AG09319 (cell line): Measurements from ENCODE around the gene CCDC80.

ENCODE experiments used
- DNase-seq: peaks from one replicate; pipeline ENCODE4 v3.0.0-alpha.2; 2010; ENCODE audit warnings: low read depth; ENCODE audit errors: extremely low read depth
- TF ChIP-seq, protein P1 (sequence below): IDR thresholded peaks from 2 replicates; pipeline ENCODE4 v1.5.1; 2011; ENCODE audit warnings: low read depth, mild to moderate bottlenecking, inconsistent platforms, low read length, moderate library complexity

The CCDC80 gene

DNA sequence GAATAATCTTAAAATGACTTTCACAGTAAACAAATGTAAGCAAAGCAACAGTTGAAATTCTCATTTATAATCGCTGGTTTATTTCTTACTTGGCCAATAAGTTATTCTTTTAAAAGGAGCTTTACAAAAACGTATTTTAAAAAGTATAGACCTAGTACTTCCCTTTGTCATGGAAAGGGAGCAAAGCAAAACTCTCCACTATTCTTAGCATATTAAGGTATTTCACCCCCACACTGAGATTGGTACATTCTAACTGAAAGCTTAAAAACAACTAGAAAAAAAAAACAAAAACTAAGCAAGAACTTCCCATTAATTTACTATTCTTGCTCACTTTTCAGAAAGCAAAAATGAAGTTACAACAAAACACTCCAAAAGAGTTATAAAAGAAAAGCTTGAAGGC, 80.6 kb downstream of the CCDC80 start:
- DNase-seq: no peak
- TF ChIP-seq, protein P1, sequence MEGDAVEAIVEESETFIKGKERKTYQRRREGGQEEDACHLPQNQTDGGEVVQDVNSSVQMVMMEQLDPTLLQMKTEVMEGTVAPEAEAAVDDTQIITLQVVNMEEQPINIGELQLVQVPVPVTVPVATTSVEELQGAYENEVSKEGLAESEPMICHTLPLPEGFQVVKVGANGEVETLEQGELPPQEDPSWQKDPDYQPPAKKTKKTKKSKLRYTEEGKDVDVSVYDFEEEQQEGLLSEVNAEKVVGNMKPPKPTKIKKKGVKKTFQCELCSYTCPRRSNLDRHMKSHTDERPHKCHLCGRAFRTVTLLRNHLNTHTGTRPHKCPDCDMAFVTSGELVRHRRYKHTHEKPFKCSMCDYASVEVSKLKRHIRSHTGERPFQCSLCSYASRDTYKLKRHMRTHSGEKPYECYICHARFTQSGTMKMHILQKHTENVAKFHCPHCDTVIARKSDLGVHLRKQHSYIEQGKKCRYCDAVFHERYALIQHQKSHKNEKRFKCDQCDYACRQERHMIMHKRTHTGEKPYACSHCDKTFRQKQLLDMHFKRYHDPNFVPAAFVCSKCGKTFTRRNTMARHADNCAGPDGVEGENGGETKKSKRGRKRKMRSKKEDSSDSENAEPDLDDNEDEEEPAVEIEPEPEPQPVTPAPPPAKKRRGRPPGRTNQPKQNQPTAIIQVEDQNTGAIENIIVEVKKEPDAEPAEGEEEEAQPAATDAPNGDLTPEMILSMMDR: no peak

DNA sequence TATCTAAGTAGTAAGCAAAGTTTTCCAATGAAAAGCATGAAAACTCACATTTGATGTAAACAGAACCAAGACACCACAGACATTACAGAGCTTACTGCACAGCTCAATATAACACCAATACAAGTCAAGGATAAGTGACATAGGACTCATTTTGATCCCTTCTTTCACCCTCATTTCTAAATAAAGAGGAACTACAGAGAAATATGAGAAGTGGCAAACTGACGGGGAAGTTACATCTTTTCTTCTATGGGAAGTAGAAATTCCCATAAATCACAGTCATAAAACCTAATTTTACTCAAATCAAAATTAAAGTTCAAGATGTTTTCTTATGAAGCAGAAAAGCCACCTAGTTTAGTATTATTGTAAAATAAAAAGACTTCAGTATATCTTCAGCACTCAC, 83.0 kb downstream of the CCDC80 start:
- DNase-seq: no peak
- TF ChIP-seq, protein P1: no peak

DNA sequence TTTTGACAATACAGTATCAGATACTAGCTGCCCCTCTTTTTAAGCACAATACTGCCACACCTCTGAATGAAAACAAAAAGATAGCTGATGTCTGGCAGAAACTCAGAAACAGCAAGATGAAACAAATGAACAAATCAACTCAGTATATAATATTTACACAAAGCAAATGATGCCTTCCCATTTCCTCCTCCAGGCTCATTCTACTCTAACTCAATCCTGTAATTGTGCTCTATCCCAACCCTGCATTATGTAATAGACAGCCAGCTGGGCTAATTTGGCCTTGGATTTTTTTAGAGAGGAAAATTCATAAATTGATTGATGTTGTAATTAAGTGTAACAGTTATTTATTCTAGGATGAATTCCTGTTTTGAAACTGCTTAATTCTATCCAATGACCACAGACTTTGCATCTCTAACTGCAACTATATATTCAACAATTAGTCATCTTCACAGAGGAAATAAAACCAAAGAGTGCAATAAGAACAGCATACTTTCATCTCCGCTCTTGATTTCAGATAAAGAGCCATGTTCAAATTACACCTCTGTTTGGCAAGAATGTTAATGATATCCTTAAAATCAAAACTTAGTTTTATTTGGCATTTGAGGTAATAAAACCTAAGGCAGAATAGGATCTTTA, 85.3 kb downstream of the CCDC80 start:
- DNase-seq: peak; percentile 23
- TF ChIP-seq, protein P1: no peak

DNA sequence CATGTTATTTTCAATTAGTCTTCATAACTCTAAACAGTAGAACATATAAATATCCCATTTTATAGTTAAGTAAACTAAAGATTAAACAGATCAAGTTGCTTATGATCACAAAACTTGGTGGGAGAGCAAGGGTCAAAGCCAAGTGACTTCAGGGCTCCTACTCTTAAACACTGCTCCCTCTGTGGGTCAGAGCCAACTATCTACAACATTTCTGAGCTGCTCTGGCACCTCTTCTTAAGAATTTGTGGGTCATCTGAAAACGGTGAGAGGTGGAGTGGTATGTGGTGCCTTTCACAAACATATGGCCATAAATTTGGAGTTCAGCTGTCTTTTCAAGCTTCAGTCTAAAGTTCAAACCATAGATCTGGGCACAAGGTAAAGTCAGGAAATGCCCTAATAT, 90.1 kb downstream of the CCDC80 start:
- TF ChIP-seq, protein P1: no peak
- DNase-seq: no peak
